B cell (primary cell): ENCODE data around the gene ZC3H10. TPM values are rescaled to one million over a fixed set of nuclear protein-coding genes. Genes with fewer than 3 reads are reported as not detected.

Experiments used
- ATAC-seq: fragments of 200-7000 bp; cut with Tn5 transposase; one replicate; pipeline ENCODE4 v1.10.0; 2021; ENCODE audit warnings: low read depth, mild to moderate bottlenecking, moderate number of reproducible peaks, moderate library complexity
- CTCF ChIA-PET: fragments of 350-600 bp; sonication (Branson Sonifier 250); formaldehyde crosslinking; loops from one replicate; lab custom pipeline; 2021; ENCODE audit warnings: antibody characterized with exemption, inconsistent platforms; lab: Charles Lee
- POLR2A ChIA-PET: fragments of 350-600 bp; sonication (Branson Sonifier 250); formaldehyde crosslinking; loops from one replicate; lab custom pipeline; 2021; ENCODE audit warnings: antibody characterized with exemption; lab: Charles Lee
- DNase-seq: peaks from one replicate; pipeline ENCODE4 v3.0.0; 2013
- H2AFZ ChIP-seq: 2 replicates; pipeline ENCODE4 v1.6.1; 2012; ENCODE audit warnings: mild to moderate bottlenecking, low read depth, low read length; ENCODE audit not compliant: insufficient read depth, poor library complexity, severe bottlenecking
- H3K27ac ChIP-seq, 2 donors: 1 replicate in 1 of 2; 2 replicates in 1 of 2; pipeline ENCODE4 v1.5.1; 2012 to 2013; ENCODE audit warnings: low read length in 2 of 2, mild to moderate bottlenecking in 2 of 2, moderate library complexity in 1 of 2
- H3K27me3 ChIP-seq, 4 experiments: fragments of 200-600 bp in 1 of 4; sonication (generic) in 1 of 4; replicated peaks in 1 of 4; 1 replicate in 2 of 4; 2 replicates in 2 of 4; pipeline versions ENCODE4 v1.6.1 to v1.7.0; 2013 to 2016; ENCODE audit warnings: low read length in 3 of 4, mild to moderate bottlenecking in 2 of 4, mixed read lengths in 1 of 4, moderate library complexity in 1 of 4; ENCODE audit not compliant: insufficient read depth in 4 of 4, control insufficient read depth in 3 of 4; ENCODE audit errors: control extremely low read depth in 1 of 4
- H3K36me3 ChIP-seq, 2 experiments: replicated peaks in 1 of 2; 1 replicate in 1 of 2; 2 replicates in 1 of 2; pipeline versions ENCODE4 v1.6.1 to v1.7.1; 2013; ENCODE audit warnings: low read length in 1 of 2; ENCODE audit not compliant: insufficient read depth in 2 of 2, control insufficient read depth in 1 of 2; ENCODE audit errors: control extremely low read depth in 1 of 2, extremely low read depth in 1 of 2
- H3K4me1 ChIP-seq, 2 donors: fragments of 200-600 bp in 1 of 2; sonication (generic) in 1 of 2; 1 replicate in 1 of 2; 2 replicates in 1 of 2; pipeline versions ENCODE4 v1.5.1 to v1.6.1; 2013 to 2017; ENCODE audit warnings: low read length in 2 of 2; ENCODE audit not compliant: control insufficient read depth in 2 of 2, insufficient read depth in 2 of 2
- H3K4me2 ChIP-seq: replicated peaks from 2 replicates; pipeline ENCODE3; 2012; ENCODE audit warnings: mild to moderate bottlenecking, low read depth, low read length; ENCODE audit not compliant: poor library complexity, severe bottlenecking
- H3K4me3 ChIP-seq, 5 experiments: fragments of 200-600 bp in 1 of 5; sonication (generic) in 1 of 5; 1 replicate in 3 of 5; 2 replicates in 2 of 5; pipeline versions ENCODE4 v1.5.1 to v1.7.0; 2011 to 2016; ENCODE audit warnings: low read length in 4 of 5, mild to moderate bottlenecking in 4 of 5, low read depth in 2 of 5, control low read depth in 1 of 5, moderate library complexity in 1 of 5; ENCODE audit not compliant: insufficient read depth in 1 of 5; ENCODE audit errors: control extremely low read depth in 1 of 5, extremely low read depth in 1 of 5
- H3K79me2 ChIP-seq: fragments of 200-600 bp; sonication (generic); one replicate; pipeline ENCODE4 v1.6.0; 2016; ENCODE audit warnings: low read length; ENCODE audit not compliant: control insufficient read depth, insufficient read depth
- H3K9ac ChIP-seq: fragments of 200-600 bp; sonication (generic); 2 replicates; pipeline ENCODE4 v1.6.1; 2017; ENCODE audit warnings: mild to moderate bottlenecking, low read length, moderate library complexity
- H3K9me3 ChIP-seq, 3 donors: one replicate each; pipeline versions ENCODE4 v1.6.1 to v1.7.1; 2013; ENCODE audit warnings: low read length in 2 of 3; ENCODE audit not compliant: control insufficient read depth in 2 of 3, insufficient read depth in 1 of 3; ENCODE audit errors: control extremely low read depth in 1 of 3
- H4K20me1 ChIP-seq: 2 replicates; pipeline ENCODE4 v1.6.0; 2012; ENCODE audit warnings: mild to moderate bottlenecking, low read length; ENCODE audit not compliant: insufficient read depth, control insufficient read depth, poor library complexity, severe bottlenecking
- H3K27ac Mint-ChIP-seq: one replicate; pipeline ENCODE4 v1.8.0; 2021; ENCODE audit warnings: mixed read lengths
- H3K27me3 Mint-ChIP-seq: one replicate; pipeline ENCODE4 v1.8.0; 2021; ENCODE audit warnings: mixed read lengths
- H3K4me1 Mint-ChIP-seq: one replicate; pipeline ENCODE4 v1.8.0; 2021; ENCODE audit warnings: mixed read lengths
- H3K4me3 Mint-ChIP-seq: one replicate; pipeline ENCODE4 v1.8.0; 2021; ENCODE audit warnings: mixed read lengths
- H3K9me3 Mint-ChIP-seq: one replicate; pipeline ENCODE4 v1.8.0; 2022; ENCODE audit warnings: mixed read lengths; ENCODE audit not compliant: insufficient read depth
- EZH2 ChIP-seq: IDR thresholded peaks from 2 replicates; pipeline ENCODE4 v1.6.1; 2012; ENCODE audit warnings: borderline replicate concordance, low read depth, mild to moderate bottlenecking, moderate library complexity, low read length; ENCODE audit not compliant: insufficient read depth, poor library complexity, severe bottlenecking
- WGBS: methylation state at CpG from one replicate; pipeline ENCODE4 v1.1.5; 2013; ENCODE audit warnings: missing lambda C conversion rate; ENCODE audit not compliant: insufficient coverage; 5-methylcytosine and 5-hydroxymethylcytosine counted together
- intact Hi-C: fragments of 100-400 bp; cut with micrococcal nuclease; formaldehyde crosslinking; loops from one replicate; pipeline ENCODE4 v1.10.0; 2022
- polyA plus RNA-seq: library from polyadenylated mRNA; depleted of rRNA; stranded (reverse); fragments of >200 nt; gene quantifications from 2 replicates; pipeline ENCODE4 v1.2.3, GENCODE V29; 2012
- total RNA-seq, 2 donors: library from RNA; stranded (reverse); fragments of 120-200 nt in 1 of 2; gene quantifications; 1 replicate in 1 of 2; 2 replicates in 1 of 2; pipeline versions ENCODE4 v1.2.3 to v1.2.4, GENCODE V29; 2013 to 2022
- TF ChIP-seq, protein P1 (sequence below): fragments of 200-600 bp; IDR thresholded peaks from one replicate; pipeline ENCODE4 v1.8.0; 2022; ENCODE audit warnings: antibody characterized with exemption, mild to moderate bottlenecking

ZC3H10 gene
- total and polyA plus RNA-seq, 2 donors (not counting 1 experiment from before 2014, with no cell fraction given) = 4.7 to 21.7 TPM

GRCh38 chr12:56145217-56145616, 27.2 kb downstream of the ZC3H10 start:
- Histone ChIP-seq H3K4me1 (no peaks in the 10 kb centered on the region), H3K27me3 (no peaks in the 10 kb centered on the region), H3K36me3 (peaks cover 0 to 48% of the 10 kb centered on the region in 2 experiments), H2AFZ (no peak overlapping the region), H3K9me3 (no peaks in the 10 kb centered on the region), H3K27ac (no peak overlapping the region), H3K9ac (no peak overlapping the region), H3K79me2 (peaks cover 4% of the 10 kb centered on the region), H3K4me3 (no peak overlapping the region), H4K20me1 (peaks cover 6% of the 10 kb centered on the region), H3K4me2 (no peak overlapping the region)
- ChIA-PET POLR2A (interaction anchor here (1.0 kb wide), 1 partner anchor 10 kb away, joined by 7 read pairs; no protein-coding TSS in a partner anchor), CTCF (interaction anchor here (2.2 kb wide), 1 partner anchor 18 kb away, joined by 15 read pairs; the partner anchor contains the start of gene ESYT1)
- Mint-ChIP-seq H3K4me1 (peaks cover 11% of the 10 kb centered on the region), H3K27ac (peak overlapping the region; percentile 65), H3K27me3 (no peaks in the 10 kb centered on the region), H3K4me3 (no peak overlapping the region), H3K9me3 (no peaks in the 10 kb centered on the region)
- DNase-seq (no peak), ATAC-seq (no peak)
- TF ChIP-seq, protein P1, sequence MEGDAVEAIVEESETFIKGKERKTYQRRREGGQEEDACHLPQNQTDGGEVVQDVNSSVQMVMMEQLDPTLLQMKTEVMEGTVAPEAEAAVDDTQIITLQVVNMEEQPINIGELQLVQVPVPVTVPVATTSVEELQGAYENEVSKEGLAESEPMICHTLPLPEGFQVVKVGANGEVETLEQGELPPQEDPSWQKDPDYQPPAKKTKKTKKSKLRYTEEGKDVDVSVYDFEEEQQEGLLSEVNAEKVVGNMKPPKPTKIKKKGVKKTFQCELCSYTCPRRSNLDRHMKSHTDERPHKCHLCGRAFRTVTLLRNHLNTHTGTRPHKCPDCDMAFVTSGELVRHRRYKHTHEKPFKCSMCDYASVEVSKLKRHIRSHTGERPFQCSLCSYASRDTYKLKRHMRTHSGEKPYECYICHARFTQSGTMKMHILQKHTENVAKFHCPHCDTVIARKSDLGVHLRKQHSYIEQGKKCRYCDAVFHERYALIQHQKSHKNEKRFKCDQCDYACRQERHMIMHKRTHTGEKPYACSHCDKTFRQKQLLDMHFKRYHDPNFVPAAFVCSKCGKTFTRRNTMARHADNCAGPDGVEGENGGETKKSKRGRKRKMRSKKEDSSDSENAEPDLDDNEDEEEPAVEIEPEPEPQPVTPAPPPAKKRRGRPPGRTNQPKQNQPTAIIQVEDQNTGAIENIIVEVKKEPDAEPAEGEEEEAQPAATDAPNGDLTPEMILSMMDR = no peak
- no peak for TF ChIP-seq EZH2
- intact Hi-C loops = no loop called here
- 83% methylated on average over 1 of the region's 3 CpGs for WGBS

DNA sequence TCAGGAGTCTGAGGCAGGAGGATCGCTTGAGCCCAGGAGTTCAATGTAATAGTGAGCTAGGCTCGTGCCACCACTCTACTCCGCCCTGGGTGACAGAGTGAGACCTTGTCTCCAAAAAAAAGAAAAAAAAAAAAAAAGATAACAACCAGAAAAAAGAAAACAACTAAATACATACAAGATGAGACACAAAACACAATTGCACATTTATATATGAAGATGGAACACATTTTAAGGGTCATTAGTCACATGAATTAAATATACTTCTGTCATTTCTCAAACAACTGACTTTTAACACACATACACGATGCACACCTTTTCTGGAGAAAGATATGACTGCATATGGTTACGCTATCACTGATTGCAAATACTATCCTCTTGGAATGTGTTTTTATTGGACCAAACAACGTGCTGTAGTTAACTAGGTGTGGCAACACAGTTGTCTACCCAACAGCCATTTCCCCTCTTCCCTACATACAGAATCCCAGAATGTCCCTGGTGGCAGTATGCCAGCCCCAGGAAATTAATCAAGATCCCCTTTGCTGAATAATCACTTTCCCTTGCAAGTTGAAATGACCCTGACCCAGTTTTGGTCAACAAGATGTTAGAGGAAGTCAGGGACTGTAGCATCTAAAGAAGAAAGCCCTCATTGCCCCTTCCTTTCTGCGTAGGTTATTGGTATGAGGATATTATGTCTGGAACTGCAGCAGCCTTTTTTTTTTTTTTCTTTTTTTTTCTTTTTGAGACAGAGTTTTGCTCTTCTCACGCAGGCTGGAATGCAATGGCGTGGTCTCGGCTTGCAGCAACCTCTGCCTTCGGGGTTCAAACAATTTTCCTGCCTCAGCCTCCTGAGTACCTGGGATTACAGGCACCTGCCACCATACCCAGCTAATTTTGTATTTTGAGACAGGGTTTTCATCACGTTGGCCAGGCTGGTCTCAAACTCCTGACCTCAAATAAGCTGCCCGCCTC, 28.7 kb downstream of the ZC3H10 start:
- POLR2A ChIA-PET = interaction anchor here (0.6 to 1.2 kb wide), 3 partner anchors 15 to 1080 kb away, joined by 3 to 7 read pairs (median 5); no protein-coding TSS in a partner anchor

More for the DNA sequence above, 28.7 kb downstream of the ZC3H10 start:
- ATAC-seq (no peak), DNase-seq (no peak)
- CTCF ChIA-PET = interaction anchor here (0.6 to 0.7 kb wide), 2 partner anchors 43 to 1643 kb away, joined by 3 to 5 read pairs; partner anchors contain the start of gene PA2G4
- Histone ChIP-seq H3K36me3 (peaks cover 0 to 40% of the 10 kb centered on the region in 2 experiments), H3K79me2 (peaks cover 9% of the 10 kb centered on the region), H3K27me3 (no peaks in the 10 kb centered on the region), H2AFZ (no peak overlapping the region), H3K4me1 (peaks cover 6 to 7% of the 10 kb centered on the region in 2 donors), H3K4me2 (no peak overlapping the region), H3K9me3 (no peaks in the 10 kb centered on the region), H4K20me1 (peaks cover 6% of the 10 kb centered on the region), H3K9ac (no peak overlapping the region), H3K4me3 (no peak overlapping the region), H3K27ac (no peak overlapping the region)
- H3K9me3 Mint-ChIP-seq = no peaks in the 10 kb centered on the region
- TF ChIP-seq EZH2 = no peak
- TF ChIP-seq, protein P1 = no peak
- peak overlapping the region; percentile 63 for H3K27ac Mint-ChIP-seq
- intact Hi-C loops = no loop called here
- H3K27me3 Mint-ChIP-seq = no peaks in the 10 kb centered on the region
- H3K4me3 Mint-ChIP-seq = no peak overlapping the region
- WGBS = 81% methylated on average over 4 of the region's 13 CpGs
- peaks cover 21% of the 10 kb centered on the region for H3K4me1 Mint-ChIP-seq
